Endothelial cell of umbilical vein (primary cell): ENCODE measurements around the gene TIMM8B. TPM values are rescaled to one million over a fixed set of nuclear protein-coding genes. Genes with fewer than 3 reads are reported as not detected.

Experiments used
- BruUV-seq: library from RNA; stranded (reverse); fragments of 400-500 nt; replicated peaks from 2 replicates; lab custom pipeline; 2021; lab: Mats Ljungman, UMichigan
- CTCF ChIA-PET: fragments of 300-600, 350-600 bp; sonication (Branson Sonifier 250); formaldehyde crosslinking; loops from one replicate; lab custom pipeline; 2021; ENCODE audit warnings: antibody characterized with exemption, inconsistent platforms; lab: Charles Lee
- POLR2A ChIA-PET: fragments of 300-600, 350-600 bp; sonication (Branson Sonifier 250); formaldehyde crosslinking; loops from one replicate; lab custom pipeline; 2021; ENCODE audit warnings: antibody characterized with exemption, inconsistent platforms; lab: Charles Lee
- DNase-seq: peaks from one replicate; pipeline ENCODE4 v3.0.0-alpha.2; 2011; ENCODE audit warnings: low read depth, low spot score
- FAIRE-seq: peaks from 2 replicates; lab custom pipeline; 2011; peaks lifted over from hg19 to GRCh38; lab: Jason Lieb, UNC
- H2AFZ ChIP-seq: 2 replicates; pipeline ENCODE4 v1.6.0; 2012; ENCODE audit warnings: low read depth, low read length, control low read depth, inconsistent platforms
- H3K27ac ChIP-seq: 2 replicates; pipeline ENCODE4 v1.5.1; 2011; ENCODE audit warnings: low read depth, mild to moderate bottlenecking, control low read depth, low read length, moderate library complexity; ENCODE audit not compliant: insufficient read depth
- H3K27me3 ChIP-seq, 2 experiments: 2 replicates each; pipeline versions ENCODE4 v1.6.0 to v1.6.1; 2011; ENCODE audit warnings: low read length in 2 of 2, mixed read lengths in 1 of 2; ENCODE audit not compliant: control insufficient read depth in 2 of 2, insufficient read depth in 2 of 2
- H3K36me3 ChIP-seq, 2 experiments: 2 replicates in 1 of 2; 3 replicates in 1 of 2; pipeline ENCODE4 v1.5.1; 2011; ENCODE audit warnings: low read length in 2 of 2, mild to moderate bottlenecking in 1 of 2, moderate library complexity in 1 of 2; ENCODE audit not compliant: control insufficient read depth in 2 of 2, insufficient read depth in 2 of 2; ENCODE audit errors: extremely low read depth in 1 of 2
- H3K4me1 ChIP-seq: 3 replicates; pipeline ENCODE4 v1.5.1; 2011; ENCODE audit warnings: mild to moderate bottlenecking, low read length; ENCODE audit not compliant: control insufficient read depth, insufficient read depth; ENCODE audit errors: extremely low read depth
- H3K4me2 ChIP-seq: 2 replicates; pipeline ENCODE4 v1.6.1; 2011; ENCODE audit warnings: low read length, control low read depth, mixed read lengths; ENCODE audit not compliant: insufficient read depth
- H3K4me3 ChIP-seq, 3 experiments: fragments of 200-600 bp in 1 of 3; sonication (generic), shearing (Covaris generic) in 1 of 3; replicated peaks in 1 of 3; 2 replicates each; pipeline ENCODE4 v1.5.1; 2011 to 2016; ENCODE audit warnings: control low read depth in 3 of 3, low read length in 3 of 3, mild to moderate bottlenecking in 2 of 3, inconsistent platforms in 1 of 3, low read depth in 1 of 3, moderate library complexity in 1 of 3; ENCODE audit not compliant: insufficient read depth in 1 of 3
- H3K79me2 ChIP-seq: 2 replicates; pipeline ENCODE4 v1.6.0; 2012; ENCODE audit warnings: low read length, inconsistent platforms; ENCODE audit not compliant: control insufficient read depth, insufficient read depth
- H3K9ac ChIP-seq: replicated peaks from 2 replicates; pipeline ENCODE3; 2011; ENCODE audit warnings: low read length, control low read depth; ENCODE audit not compliant: insufficient read depth; ENCODE audit errors: extremely low read depth
- H3K9me1 ChIP-seq: replicated peaks from 3 replicates; pipeline ENCODE4 v1.6.0; 2011; ENCODE audit warnings: mild to moderate bottlenecking, low read length; ENCODE audit not compliant: control insufficient read depth, insufficient read depth; ENCODE audit errors: extremely low read depth
- H3K9me3 ChIP-seq: replicated peaks from 2 replicates; pipeline ENCODE4 v1.5.1; 2012; ENCODE audit warnings: low read length, inconsistent platforms; ENCODE audit not compliant: control insufficient read depth, insufficient read depth
- H4K20me1 ChIP-seq: replicated peaks from 2 replicates; pipeline ENCODE3; 2011; ENCODE audit warnings: mild to moderate bottlenecking, low read length; ENCODE audit not compliant: control insufficient read depth, insufficient read depth; ENCODE audit errors: extremely low read depth
- EZH2 ChIP-seq: IDR thresholded peaks from 2 replicates; pipeline ENCODE4 v1.6.1; 2012; ENCODE audit warnings: borderline replicate concordance, low read depth, mild to moderate bottlenecking, moderate library complexity, low read length, inconsistent platforms; ENCODE audit not compliant: severe bottlenecking
- FOS ChIP-seq: IDR thresholded peaks from 2 replicates; pipeline ENCODE4 v1.6.1; 2011; ENCODE audit warnings: mild to moderate bottlenecking, low read length, moderate library complexity, borderline replicate concordance; ENCODE audit not compliant: insufficient read depth
- GATA2 ChIP-seq: IDR thresholded peaks from 2 replicates; pipeline ENCODE4 v1.7.0; 2011; ENCODE audit warnings: low read depth, mild to moderate bottlenecking, moderate library complexity, mixed read lengths, low read length; ENCODE audit not compliant: insufficient read length, insufficient read depth
- JUN ChIP-seq: IDR thresholded peaks from 2 replicates; pipeline ENCODE4 v1.6.1; 2011; ENCODE audit warnings: borderline replicate concordance, low read depth; ENCODE audit not compliant: insufficient read length, insufficient read depth
- POLR2AphosphoS5 ChIP-seq: IDR thresholded peaks from 2 replicates; pipeline ENCODE4 v1.6.1; 2012; ENCODE audit warnings: low read depth, mild to moderate bottlenecking, control low read depth, low read length, moderate library complexity; ENCODE audit not compliant: insufficient read depth
- dilution Hi-C: fragments of 300-500 bp; cut with MboI; formaldehyde crosslinking; loops from one replicate; pipeline ENCODE4 v1.15.0; 2019; ENCODE audit warnings: low sequenced_read_pairs; ENCODE audit not compliant: extremely low pct_ligation_motif_present
- intact Hi-C: fragments of 100-400 bp; cut with micrococcal nuclease; formaldehyde crosslinking; loops from one replicate; pipeline ENCODE4 v1.10.0; 2022
- polyA plus RNA-seq, 4 experiments: library from polyadenylated mRNA; depleted of rRNA in 3 of 4; stranded (reverse) in 3 of 4; unstranded in 1 of 4; fragments of >200 nt; gene quantifications; 2 replicates each; pipeline versions ENCODE4 v1.2.1 to v1.2.3, GENCODE V29; 2011 to 2012; ENCODE audit warnings: missing spikeins in 1 of 4
- total RNA-seq: library from RNA; stranded (reverse); gene quantifications from 2 replicates; pipeline ENCODE4 v1.2.3, GENCODE V29; 2021

The TIMM8B gene
- total and polyA plus RNA-seq, 2 donors (not counting 3 experiments of a cell fraction or from before 2014, with no cell fraction given) = 77.0 to 110 TPM

DNA sequence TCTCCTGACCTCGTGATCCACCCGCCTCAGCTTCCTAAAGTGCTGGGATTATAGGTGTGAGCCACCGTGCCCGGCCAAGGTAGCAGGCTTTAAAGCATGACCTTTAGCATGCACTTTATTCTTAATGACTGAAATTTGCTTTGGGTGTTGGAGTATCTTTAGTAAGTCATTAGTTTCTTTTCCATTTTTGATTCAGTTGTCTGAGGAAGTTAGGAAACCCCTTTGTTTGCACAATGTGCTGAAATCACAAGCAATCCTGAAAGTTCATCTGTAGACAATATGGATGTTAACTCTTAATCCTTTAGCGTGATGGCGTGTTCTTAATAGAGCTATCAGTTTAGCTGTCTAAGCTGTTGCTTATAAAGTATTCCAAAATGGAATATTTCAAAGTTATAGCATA is 16.9 kb upstream of the TIMM8B start:
- no peak overlapping the region for H3K4me2 ChIP-seq
- H3K27ac ChIP-seq = no peak overlapping the region
- CTCF ChIA-PET = interaction anchor here (4.4 kb wide), 1 partner anchor 10 kb away, joined by 34 read pairs; no protein-coding TSS in a partner anchor
- TF ChIP-seq EZH2 (no peak), GATA2 (no peak), POLR2AphosphoS5 (no peak)
- H3K4me1 ChIP-seq = no peaks in the 10 kb centered on the region
- no peaks in the 10 kb centered on the region for H3K36me3 ChIP-seq
- no TSS peak for BruUV-seq
- no peak overlapping the region for H3K9ac ChIP-seq
- intact Hi-C loops = no loop called here
- H3K4me3 ChIP-seq = no peak overlapping the region
- dilution Hi-C loops = no loop called here
- no peaks in the 10 kb centered on the region for H3K9me1 ChIP-seq
- no peak for DNase-seq
- POLR2A ChIA-PET = no interaction called here
- no peaks in the 10 kb centered on the region for H3K27me3 ChIP-seq
- H3K79me2 ChIP-seq = no peaks in the 10 kb centered on the region
- H4K20me1 ChIP-seq = no peaks in the 10 kb centered on the region
- no peak for FAIRE-seq
- no peak overlapping the region for H2AFZ ChIP-seq
- H3K9me3 ChIP-seq = no peaks in the 10 kb centered on the region

DNA sequence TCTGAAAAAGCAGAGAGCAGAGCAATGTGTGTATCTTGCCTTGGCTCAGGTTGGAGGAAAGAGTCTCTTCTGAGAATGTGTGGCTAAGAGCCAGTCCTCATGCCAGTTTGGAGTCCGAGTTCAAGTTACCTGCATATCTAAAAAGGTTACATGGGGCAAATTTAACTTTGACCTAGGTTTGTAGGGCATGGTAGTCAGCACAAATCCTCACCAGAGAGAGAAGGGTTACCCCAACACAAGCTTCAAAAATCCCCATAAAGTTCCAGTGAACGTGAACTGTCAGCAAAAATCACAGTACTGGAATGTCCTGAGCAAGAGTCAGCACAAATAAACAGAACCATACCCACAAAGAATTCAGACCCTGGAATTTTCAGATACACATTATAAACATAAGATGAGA is 13.9 kb upstream of the TIMM8B start:
- no peak overlapping the region for H3K27ac ChIP-seq
- intact Hi-C loops (no loop called here), dilution Hi-C loops (no loop called here)
- no peaks in the 10 kb centered on the region for H4K20me1 ChIP-seq
- FAIRE-seq = no peak
- H3K4me1 ChIP-seq = no peaks in the 10 kb centered on the region
- peaks cover 0 to 3% of the 10 kb centered on the region in 2 experiments for H3K36me3 ChIP-seq
- no peak for DNase-seq
- ChIA-PET CTCF (interaction anchor here (0.7 to 4.2 kb wide), 2 partner anchors 13 to 17 kb away, joined by 3 to 18 read pairs; no protein-coding TSS in a partner anchor), POLR2A (no interaction called here)
- H3K9me3 ChIP-seq = no peaks in the 10 kb centered on the region
- TF ChIP-seq FOS (no peak), JUN (no peak), POLR2AphosphoS5 (no peak)
- H3K4me3 ChIP-seq = no peak overlapping the region
- H3K4me2 ChIP-seq = no peak overlapping the region
- H3K9ac ChIP-seq = no peak overlapping the region
- no peaks in the 10 kb centered on the region for H3K27me3 ChIP-seq
- BruUV-seq = no TSS peak
- H3K79me2 ChIP-seq = no peaks in the 10 kb centered on the region
- no peak overlapping the region for H2AFZ ChIP-seq
- H3K9me1 ChIP-seq = no peaks in the 10 kb centered on the region
